AG04450 (cell line): ENCODE data around the gene TRPM2. TPM values are rescaled to one million over a fixed set of nuclear protein-coding genes. Genes with fewer than 3 reads are reported as not detected.

Experiments used
- CTCF ChIA-PET: fragments of 300-600, 350-600 bp; formaldehyde crosslinking; extraction: SDS; loops from one replicate; lab custom pipeline; 2022; ENCODE audit warnings: antibody characterized with exemption, inconsistent platforms; lab: Charles Lee
- POLR2A ChIA-PET: fragments of 350-600 bp; formaldehyde crosslinking; extraction: SDS; loops from one replicate; lab custom pipeline; 2021; ENCODE audit warnings: antibody characterized with exemption, inconsistent platforms; lab: Yijun Ruan, JAX
- DNase-seq: peaks from one replicate; pipeline ENCODE4 v3.0.0-alpha.2; 2011; ENCODE audit warnings: low read depth, low spot score
- H3K27ac ChIP-seq: one replicate; pipeline ENCODE4 v1.5.1; 2012; ENCODE audit warnings: low read depth, low read length, control low read depth
- H3K27me3 ChIP-seq: one replicate; pipeline ENCODE4 v1.6.0; 2012; ENCODE audit warnings: low read length; ENCODE audit not compliant: control insufficient read depth, insufficient read depth
- H3K4me3 ChIP-seq: 2 replicates; pipeline ENCODE4 v1.5.1; 2011; ENCODE audit warnings: mild to moderate bottlenecking, low read depth, low read length, control low read depth
- H3K9me3 ChIP-seq: 2 replicates; pipeline ENCODE4 v1.5.1; 2012; ENCODE audit warnings: low read length; ENCODE audit not compliant: control insufficient read depth, insufficient read depth
- CTCF ChIP-seq: IDR thresholded peaks from 2 replicates; pipeline ENCODE4 v1.5.1; 2011; ENCODE audit warnings: low read depth, low read length, control low read depth, inconsistent platforms
- polyA plus RNA-seq: library from polyadenylated mRNA; depleted of rRNA; stranded (reverse); fragments of >200 nt; gene quantifications from 2 replicates; pipeline ENCODE4 v1.2.3, GENCODE V29; 2011

Gene TRPM2
- polyA plus RNA-seq, 1 experiment = not detected

GRCh38 chr21:44354775-44355771, 1.7 kb downstream of the TRPM2 start:
- no peak for DNase-seq
- TF ChIP-seq CTCF = no peak
- ChIA-PET POLR2A (no interaction called here), CTCF (no interaction called here)
- Histone ChIP-seq H3K27me3 (peaks cover 20% of the 10 kb centered on the region), H3K4me3 (no peak overlapping the region), H3K9me3 (peaks cover 7% of the 10 kb centered on the region; the same call in 1 of the 2 replicates), H3K27ac (no peak overlapping the region)

- ChIA-PET CTCF (no interaction called here), POLR2A (no interaction called here)
- H3K9me3 ChIP-seq = peaks cover 7% of the 10 kb centered on the region; the same call in 1 of the 2 replicates
- DNase-seq = no peak
- H3K4me3 ChIP-seq = no peak overlapping the region
- no peak overlapping the region for H3K27ac ChIP-seq
- no peak for TF ChIP-seq CTCF
- H3K27me3 ChIP-seq = peaks cover 15% of the 10 kb centered on the region
Observed at GRCh38 chr21:44356160-44356559, 2.7 kb downstream of the TRPM2 start.

- DNase-seq = no peak
- ChIA-PET CTCF (no interaction called here), POLR2A (no interaction called here)
- no peak for TF ChIP-seq CTCF
- H3K27me3 ChIP-seq = peaks cover 10% of the 10 kb centered on the region
- H3K4me3 ChIP-seq = no peak overlapping the region
- no peak overlapping the region for H3K27ac ChIP-seq
- H3K9me3 ChIP-seq = peaks cover 7% of the 10 kb centered on the region; the same call in 1 of the 2 replicates
Observed at GRCh38 chr21:44356636-44357035, 3.2 kb downstream of the TRPM2 start.

GRCh38 chr21:44357064-44357837, 3.8 kb downstream of the TRPM2 start:
- no peak for TF ChIP-seq CTCF
- CTCF ChIA-PET = no interaction called here
- POLR2A ChIA-PET = no interaction called here
- DNase-seq = no peak
- H3K9me3 ChIP-seq = peaks cover 7% of the 10 kb centered on the region; the same call in 1 of the 2 replicates
- H3K4me3 ChIP-seq = no peak overlapping the region
- H3K27me3 ChIP-seq = peaks cover 4% of the 10 kb centered on the region
- no peak overlapping the region for H3K27ac ChIP-seq
